ENCODE results near the gene SEMA5B. TPM values are rescaled to one million over a fixed set of nuclear protein-coding genes. Genes with fewer than 3 reads are reported as not detected.

The SEMA5B gene
- total and polyA plus RNA-seq, 12 donors, result 1.3 to 12.7 (median 7.4) TPM

- H3K27me3 ChIP-seq, result no peaks in the 10 kb centered on the region
- ATAC-seq, result no peak
- intact Hi-C loops (cut with DNase I), result no loop called here
- H3K36me3 ChIP-seq, result no peaks in the 10 kb centered on the region
- no peak for TF ChIP-seq CTCF (IDR thresholded peaks at IDR 0.05)
- H3K9me3 ChIP-seq, result no peaks in the 10 kb centered on the region
- 85 to 86% methylated on average over 6 of the region's 6 CpGs for WGBS, 2 donors
- no peak for DNase-seq
- no peak overlapping the region for H3K4me3 ChIP-seq
- H3K27ac ChIP-seq, result peak overlapping the region; percentile 23 to 95 (median 89)
- peaks cover 19 to 89% (median 63%) of the 10 kb centered on the region in 9 donors for H3K4me1 ChIP-seq
Measured at GRCh38 chr3:122978569-122978968, 49.0 kb downstream of the SEMA5B start.

DNA sequence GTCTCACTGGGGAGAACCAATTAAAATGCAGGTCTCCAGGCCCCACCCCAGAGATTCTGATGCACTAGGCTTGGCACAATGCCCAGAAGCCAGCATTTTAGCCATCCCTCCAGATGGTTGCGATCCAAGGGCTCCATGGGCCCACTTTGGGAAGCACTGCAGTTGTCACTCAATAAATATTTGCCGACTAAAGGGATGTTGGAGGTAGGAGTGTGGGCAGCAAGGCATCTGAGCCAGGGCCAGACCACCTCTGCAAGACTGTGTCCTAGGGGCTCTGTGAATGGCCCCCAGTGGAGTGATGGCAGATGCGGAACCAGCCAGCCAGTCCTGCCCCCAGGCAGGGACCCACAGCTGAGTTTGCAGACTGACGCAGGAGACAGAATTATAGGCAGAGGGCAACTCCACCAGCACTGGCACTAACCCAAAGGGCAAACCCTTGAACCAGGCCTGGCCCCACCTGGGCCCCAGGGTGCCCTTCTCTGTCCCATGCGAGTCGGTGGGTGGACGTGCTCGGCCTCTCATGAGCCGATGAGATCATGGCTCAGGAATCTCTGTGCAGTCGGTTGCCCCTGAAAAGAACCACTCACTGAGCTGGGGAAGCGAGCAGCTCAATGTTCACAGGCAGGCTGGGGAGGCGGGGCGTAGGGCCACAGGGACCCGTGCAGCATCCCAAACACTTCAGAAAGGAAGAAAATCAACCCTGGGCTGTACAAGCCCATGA, 49.7 kb downstream of the SEMA5B start:
- no peaks in the 10 kb centered on the region for H3K27me3 ChIP-seq
- peak overlapping the region; percentile 23 to 95 (median 89) for H3K27ac ChIP-seq
- TF ChIP-seq CTCF (IDR thresholded peaks at IDR 0.05), result no peak
- H3K4me3 ChIP-seq, result no peak overlapping the region
- H3K9me3 ChIP-seq, result no peaks in the 10 kb centered on the region
- intact Hi-C loops (cut with DNase I), result no loop called here
- H3K4me1 ChIP-seq, result peaks cover 21 to 87% (median 63%) of the 10 kb centered on the region in 9 donors
- 29 to 36% methylated on average over 14 of the region's 14 CpGs for WGBS, 2 donors
- ATAC-seq, result peak; percentile 57 to 78 (median 70)
- H3K36me3 ChIP-seq, result no peaks in the 10 kb centered on the region
- peak; percentile 64 to 80 for DNase-seq

DNA sequence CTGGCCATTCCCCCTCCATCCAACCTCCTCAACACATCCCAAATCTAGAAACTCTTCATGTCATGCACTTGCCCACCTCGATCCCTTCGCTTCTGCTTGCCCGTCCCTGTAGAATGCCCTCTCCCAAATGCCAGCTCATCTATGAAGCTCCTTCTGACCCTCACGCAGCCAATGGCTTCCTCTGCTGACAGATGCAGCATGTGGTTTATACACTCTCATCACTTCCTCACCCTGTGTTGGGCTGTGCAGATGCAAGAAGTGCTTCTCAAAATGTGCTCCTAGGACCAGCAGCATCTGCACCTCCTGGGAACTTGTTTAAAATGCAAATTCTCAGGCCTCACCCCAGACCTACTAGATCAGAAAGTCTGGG, 51.7 kb downstream of the SEMA5B start:
- Histone ChIP-seq H3K36me3 (no peaks in the 10 kb centered on the region), H3K27me3 (no peaks in the 10 kb centered on the region), H3K4me3 (no peak overlapping the region), H3K4me1 (peaks cover 19 to 89% (median 64%) of the 10 kb centered on the region in 9 donors), H3K9me3 (no peaks in the 10 kb centered on the region), H3K27ac (peak overlapping the region in 8 of 10 donors; percentile 76 to 99 (median 92))
- intact Hi-C loops (cut with DNase I), result loop anchor here in 1 of 10 donors (2.0 kb wide), 1 partner anchor 19 kb away; no protein-coding TSS in a partner anchor
- 71 to 75% methylated on average over 4 of the region's 4 CpGs for WGBS, 2 donors
- no peak for TF ChIP-seq CTCF (IDR thresholded peaks at IDR 0.05)
- DNase-seq, result no peak
- ATAC-seq, result no peak

DNA sequence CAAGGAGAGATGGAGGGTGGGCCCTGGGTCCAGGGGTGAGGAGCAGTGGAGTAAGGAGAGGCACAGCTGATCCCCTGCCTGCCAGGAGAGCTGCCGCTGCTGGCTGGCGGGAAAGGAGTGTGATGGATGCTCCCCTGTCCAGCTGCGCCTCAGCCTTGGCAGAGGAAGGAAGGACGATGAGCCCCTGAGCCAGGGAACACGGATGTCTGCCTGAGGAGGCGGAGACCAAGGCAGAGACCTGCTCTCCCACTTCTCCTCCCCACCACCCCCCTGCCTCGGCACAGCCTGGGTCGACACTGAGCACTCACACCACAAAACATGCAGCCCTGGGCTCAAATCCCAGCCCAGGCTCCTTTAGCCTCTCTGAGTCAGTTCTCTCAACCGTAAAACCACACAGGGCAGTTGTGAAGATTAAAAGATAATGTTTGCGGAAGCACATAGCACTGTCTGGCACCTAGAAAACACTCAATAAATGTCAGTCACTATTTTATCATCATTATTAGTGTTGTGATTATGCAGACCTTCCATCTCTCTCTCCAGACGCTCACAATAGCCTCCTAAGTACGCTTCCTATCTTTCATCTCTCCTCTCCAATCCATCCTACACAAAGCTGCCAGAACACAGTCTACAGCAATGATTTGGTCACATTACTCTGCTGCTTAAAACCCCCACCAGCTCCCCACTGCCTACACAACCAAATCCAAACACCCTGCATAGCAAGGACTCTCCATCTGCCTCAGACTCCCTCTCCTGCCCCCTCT, 52.2 kb downstream of the SEMA5B start:
- H3K27ac ChIP-seq, result peak overlapping the region; percentile 76 to 99 (median 90)
- no peak for TF ChIP-seq CTCF (IDR thresholded peaks at IDR 0.05)
- H3K4me1 ChIP-seq, result peaks cover 21 to 90% (median 69%) of the 10 kb centered on the region in 9 donors
- no peaks in the 10 kb centered on the region for H3K36me3 ChIP-seq
- 20 to 28% methylated on average over 11 to 12 of the region's 12 CpGs for WGBS, 2 donors
- no peaks in the 10 kb centered on the region for H3K9me3 ChIP-seq
- peak in 5 of 8 donors; percentile 3 to 31 (median 9) for ATAC-seq
- H3K4me3 ChIP-seq, result no peak overlapping the region
- H3K27me3 ChIP-seq, result no peaks in the 10 kb centered on the region
- DNase-seq, result peak in 1 of 2 donors; percentile 27
- intact Hi-C loops (cut with DNase I), result loop anchor here in 1 of 10 donors (2.0 kb wide), 1 partner anchor 19 kb away; no protein-coding TSS in a partner anchor
